HEK293 (cell line): ENCODE results near the gene KNOP1.

ENCODE experiments used
- CTCF ChIA-PET: fragments of 350-600 bp; formaldehyde crosslinking; extraction: SDS; loops from one replicate; lab custom pipeline; 2021; ENCODE audit warnings: antibody characterized with exemption; lab: Yijun Ruan, JAX
- POLR2A ChIA-PET: fragments of 300-600 bp; formaldehyde crosslinking; extraction: SDS; loops from one replicate; lab custom pipeline; 2020; ENCODE audit warnings: antibody characterized with exemption, inconsistent platforms; lab: Yijun Ruan, JAX
- H3K27ac ChIP-seq: fragments of 200-500 bp; sonication (Bioruptor generic); 2 replicates; pipeline ENCODE4 v1.5.1; 2014; ENCODE audit warnings: low read depth, low read length, control low read depth, inconsistent platforms; ENCODE audit errors: extremely low read depth
- H3K36me3 ChIP-seq, 2 experiments: fragments of 200-500 bp in 1 of 2; sonication (Bioruptor generic) in 1 of 2; 1 replicate in 1 of 2; 2 replicates in 1 of 2; pipeline ENCODE4 v1.5.1; 2014 to 2017; ENCODE audit warnings: inconsistent platforms in 2 of 2, low read length in 2 of 2; ENCODE audit not compliant: control insufficient read depth in 2 of 2, insufficient read depth in 1 of 2
- H3K4me1 ChIP-seq: fragments of 200-500 bp; sonication (Bioruptor generic); 2 replicates; pipeline ENCODE4 v1.5.1; 2014; ENCODE audit warnings: mild to moderate bottlenecking, low read length, inconsistent platforms; ENCODE audit not compliant: control insufficient read depth, insufficient read depth
- H3K4me3 ChIP-seq: 2 replicates; pipeline ENCODE4 v1.5.1; 2011; ENCODE audit warnings: low read depth, mild to moderate bottlenecking, control low read depth, low read length, moderate library complexity
- H3K9me3 ChIP-seq: fragments of 200-500 bp; sonication (Bioruptor generic); 2 replicates; pipeline ENCODE4 v1.5.1; 2014; ENCODE audit warnings: low read depth, low read length, inconsistent platforms; ENCODE audit not compliant: control insufficient read depth, insufficient read depth
- PRDM6 ChIP-seq: fragments of 450-650 bp; formaldehyde crosslinking; IDR thresholded peaks from 2 replicates; pipeline ENCODE4 v1.5.1; 2017; ENCODE audit warnings: missing biosample characterization, missing genetic modification characterization
- ZNF223 ChIP-seq: fragments of 450-650 bp; formaldehyde crosslinking; IDR thresholded peaks from 2 replicates; pipeline ENCODE4 v1.5.1; 2016; ENCODE audit warnings: missing biosample characterization, missing genetic modification characterization
- ZNF335 ChIP-seq: fragments of 450-650 bp; formaldehyde crosslinking; conservative IDR thresholded peaks from 2 replicates; pipeline ENCODE4 v1.5.1; 2016; ENCODE audit warnings: missing biosample characterization, missing genetic modification characterization
- ZNF366 ChIP-seq: fragments of 450-650 bp; formaldehyde crosslinking; conservative IDR thresholded peaks from 2 replicates; pipeline ENCODE4 v1.5.1; 2016; ENCODE audit warnings: missing biosample characterization, missing genetic modification characterization
- ZNF510 ChIP-seq: fragments of 450-650 bp; formaldehyde crosslinking; IDR thresholded peaks from 2 replicates; pipeline ENCODE4 v1.5.1; 2018; ENCODE audit warnings: mild to moderate bottlenecking, missing genetic modification characterization, missing biosample characterization; ENCODE audit not compliant: insufficient replicate concordance
- ZNF558 ChIP-seq: fragments of 450-650 bp; formaldehyde crosslinking; IDR thresholded peaks from 2 replicates; pipeline ENCODE4 v1.5.1; 2016; ENCODE audit warnings: missing biosample characterization, missing genetic modification characterization
- ZNF623 ChIP-seq: fragments of 450-650 bp; formaldehyde crosslinking; IDR thresholded peaks from 2 replicates; pipeline ENCODE4 v1.5.1; 2016; ENCODE audit warnings: missing biosample characterization, missing genetic modification characterization
- ZSCAN30 ChIP-seq: fragments of 450-650 bp; IDR thresholded peaks from 2 replicates; pipeline ENCODE4 v1.5.1; 2018; ENCODE audit warnings: missing biosample characterization, mild to moderate bottlenecking, missing genetic modification characterization, moderate library complexity

Gene KNOP1

GRCh38 chr16:19654147-19654546 lies 63.9 kb downstream of the KNOP1 start:
- no peak overlapping the region for H3K27ac ChIP-seq
- ChIA-PET POLR2A (no interaction called here), CTCF (no interaction called here)
- H3K4me3 ChIP-seq: no peak overlapping the region
- H3K4me1 ChIP-seq: no peaks in the 10 kb centered on the region
- peaks cover 8 to 32% of the 10 kb centered on the region in 2 experiments; a peak in 2 of 3 replicates for H3K36me3 ChIP-seq
- TF ChIP-seq ZNF510 (tag by site-specific recombination) (no peak), ZSCAN30 (tag by site-specific recombination) (no peak), ZNF558 (tag by site-specific recombination) (no peak), ZNF366 (tag by site-specific recombination) (no peak), PRDM6 (tag by site-specific recombination) (no peak), ZNF223 (tag by site-specific recombination) (no peak), ZNF623 (tag by site-specific recombination) (no peak), ZNF335 (no peak)
- H3K9me3 ChIP-seq: no peaks in the 10 kb centered on the region
